Left renal pelvis (tissue), 4 donors: ENCODE measurements around the gene NR1I2. TPM values are rescaled to one million over a fixed set of nuclear protein-coding genes. Genes with fewer than 3 reads are reported as not detected.

Experiments used
- DNase-seq, 4 donors: peaks; one replicate each; pipeline ENCODE4 v3.0.0-alpha.2; 2013; ENCODE audit warnings: low read depth in 4 of 4, low spot score in 3 of 4
- polyA plus RNA-seq, 4 donors: library from polyadenylated mRNA; unstranded; fragments of 120-200 nt; gene quantifications; one replicate each; pipeline ENCODE4 v1.2.1, GENCODE V29; 2013; ENCODE audit not compliant: insufficient read length in 4 of 4

Gene NR1I2
- polyA plus RNA-seq, 4 donors: 0.18 to 1.1 (median 0.67) TPM

- no peak for DNase-seq
These were observed 35.9 kb downstream of the NR1I2 start for GRCh38 chr3:119817583-119818363.

GRCh38 chr3:119818937-119819336 lies 37.0 kb downstream of the NR1I2 start:
- DNase-seq: no peak

GRCh38 chr3:119819806-119820205 lies 37.9 kb downstream of the NR1I2 start:
- DNase-seq: no peak

GRCh38 chr3:119825820-119826219 lies 43.9 kb downstream of the NR1I2 start:
- no peak for DNase-seq

- DNase-seq: no peak
These were observed 45.1 kb downstream of the NR1I2 start for GRCh38 chr3:119826711-119827608.

GRCh38 chr3:119829420-119829819 lies 47.5 kb downstream of the NR1I2 start:
- no peak for DNase-seq

- no peak for DNase-seq
These were observed 49.1 kb downstream of the NR1I2 start for GRCh38 chr3:119831022-119831421.

GRCh38 chr3:119831941-119832371 lies 50.1 kb downstream of the NR1I2 start:
- no peak for DNase-seq

GRCh38 chr3:119834754-119835370 lies 53.0 kb downstream of the NR1I2 start:
- DNase-seq: no peak

- no peak for DNase-seq
These were observed 53.7 kb downstream of the NR1I2 start for GRCh38 chr3:119835556-119835955.

- DNase-seq: no peak
These were observed 60.0 kb downstream of the NR1I2 start for GRCh38 chr3:119841808-119842471.

- no peak for DNase-seq
These were observed 67.2 kb downstream of the NR1I2 start for GRCh38 chr3:119849126-119849525.

- DNase-seq: no peak
These were observed 74.8 kb downstream of the NR1I2 start for GRCh38 chr3:119856695-119857094.

GRCh38 chr3:119858957-119859356 lies 77.1 kb downstream of the NR1I2 start:
- DNase-seq: no peak

- no peak for DNase-seq
These were observed 77.8 kb downstream of the NR1I2 start for GRCh38 chr3:119859728-119860127.

GRCh38 chr3:119861681-119862080 lies 79.8 kb downstream of the NR1I2 start:
- DNase-seq: no peak

GRCh38 chr3:119862616-119863015 lies 80.7 kb downstream of the NR1I2 start:
- no peak for DNase-seq

GRCh38 chr3:119864476-119864875 lies 82.6 kb downstream of the NR1I2 start:
- peak in 1 of 4 donors; percentile 27 for DNase-seq
